K562 (cell line): Measurements from ENCODE around the gene ANKS1B. TPM values are rescaled to one million over a fixed set of nuclear protein-coding genes. Genes with fewer than 3 reads are reported as not detected.
"Not testable (repeated sequence)": the region's sequence is repeated elsewhere in the genome, so short reads cannot be mapped to it uniquely, and the experiment has no call there.

Experiments
- ATAC-seq: fragments of 200-7000 bp; cut with Tn5 transposase; 3 replicates; pipeline ENCODE4 v1.9.1; 2020; ENCODE audit warnings: moderate library complexity
- BruUV-seq: library from RNA; stranded (reverse); fragments of 400-500 nt; replicated peaks from 2 replicates; lab custom pipeline; 2021; lab: Mats Ljungman, UMichigan
- CTCF ChIA-PET: fragments of 300-600 bp; formaldehyde crosslinking; extraction: SDS; loops from one replicate; lab custom pipeline; 2021; ENCODE audit warnings: low intra/inter-chr PET ratio; lab: Yijun Ruan, JAX
- POLR2A ChIA-PET: fragments of 300-600, 350-650 bp; sonication (Branson Sonifier 250); formaldehyde crosslinking; extraction: SDS; loops from one replicate; lab custom pipeline; 2021; ENCODE audit warnings: antibody characterized with exemption, inconsistent platforms; lab: Yijun Ruan, JAX
- DNase-seq, 4 experiments: peaks; one replicate each; pipeline versions ENCODE4 v3.0.0 to v3.0.0-alpha.2; 2011 to 2018; ENCODE audit warnings: low spot score in 3 of 4, mixed read lengths in 3 of 4; ENCODE audit errors: extremely low read depth in 1 of 4
- FAIRE-seq: peaks from 2 replicates; lab custom pipeline; 2011; peaks lifted over from hg19 to GRCh38; lab: Jason Lieb, UNC
- H2AFZ ChIP-seq: 2 replicates; pipeline ENCODE4 v1.6.0; 2011; ENCODE audit warnings: low read depth, low read length, control low read depth, inconsistent platforms
- H3K27ac ChIP-seq: fragments of 200-600 bp; 3 replicates; pipeline ENCODE4 v1.8.0; 2011; ENCODE audit warnings: low read depth, mild to moderate bottlenecking, control low read depth, inconsistent platforms, low read length, moderate library complexity, mixed read lengths; ENCODE audit errors: extremely low read depth
- H3K27me3 ChIP-seq, 2 experiments: fragments of 300-600 bp in 1 of 2; 2 replicates in 1 of 2; 3 replicates in 1 of 2; pipeline versions ENCODE4 v1.6.0 to v1.8.0; 2011; ENCODE audit warnings: inconsistent platforms in 2 of 2, low read length in 2 of 2, mild to moderate bottlenecking in 1 of 2, mixed read lengths in 1 of 2, moderate library complexity in 1 of 2; ENCODE audit not compliant: control insufficient read depth in 2 of 2, insufficient read depth in 2 of 2
- H3K36me3 ChIP-seq: fragments of 300-600 bp; 3 replicates; pipeline ENCODE4 v1.8.0; 2011; ENCODE audit warnings: mild to moderate bottlenecking, low read length, inconsistent platforms; ENCODE audit not compliant: control insufficient read depth, insufficient read depth
- H3K4me1 ChIP-seq, 2 experiments: fragments of 200-600 bp in 1 of 2; replicated peaks in 1 of 2; 2 replicates in 1 of 2; 3 replicates in 1 of 2; pipeline versions ENCODE4 v1.5.1 to v1.8.0; 2011; ENCODE audit warnings: inconsistent platforms in 2 of 2, low read length in 2 of 2, mild to moderate bottlenecking in 1 of 2, mixed read lengths in 1 of 2, moderate library complexity in 1 of 2; ENCODE audit not compliant: control insufficient read depth in 2 of 2, insufficient read depth in 2 of 2
- H3K4me2 ChIP-seq: 2 replicates; pipeline ENCODE4 v1.6.1; 2011; ENCODE audit warnings: low read length, control low read depth, inconsistent platforms, mixed read lengths; ENCODE audit not compliant: insufficient read depth
- H3K4me3 ChIP-seq: fragments of 200-600 bp; sonication (generic), shearing (Covaris generic); 2 replicates; pipeline ENCODE4 v1.5.1; 2016; ENCODE audit warnings: control low read depth, inconsistent platforms
- H3K79me2 ChIP-seq: fragments of 200-600 bp; 3 replicates; pipeline ENCODE4 v1.8.0; 2011; ENCODE audit warnings: low read length, inconsistent platforms; ENCODE audit not compliant: control insufficient read depth, insufficient read depth
- H3K9ac ChIP-seq, 2 experiments: 2 replicates each; pipeline versions ENCODE4 v1.6.0 to v1.6.1; 2011; ENCODE audit warnings: low read depth in 2 of 2, low read length in 2 of 2, control low read depth in 1 of 2, inconsistent platforms in 1 of 2, mild to moderate bottlenecking in 1 of 2, mixed read lengths in 1 of 2; ENCODE audit not compliant: insufficient read depth in 1 of 2
- H3K9me1 ChIP-seq: one replicate; pipeline ENCODE4 v1.6.0; 2011; ENCODE audit warnings: inconsistent platforms, mild to moderate bottlenecking, low read length, moderate library complexity; ENCODE audit not compliant: control insufficient read depth, insufficient read depth
- H3K9me3 ChIP-seq: replicated peaks from 2 replicates; pipeline ENCODE4 v1.5.1; 2011; ENCODE audit warnings: low read depth, low read length, inconsistent platforms; ENCODE audit not compliant: control insufficient read depth, insufficient read depth
- H4K20me1 ChIP-seq: replicated peaks from 2 replicates; pipeline ENCODE4 v1.6.1; 2011; ENCODE audit warnings: low read length, inconsistent platforms, mixed read lengths; ENCODE audit not compliant: control insufficient read depth, insufficient read depth
- ARID2 ChIP-seq: fragments of 450-650 bp; IDR thresholded peaks from 2 replicates; pipeline ENCODE4 v1.6.1; 2017; ENCODE audit warnings: antibody characterized with exemption, mild to moderate bottlenecking
- BRD4 ChIP-seq: fragments of 200-600 bp; sonication (generic); IDR thresholded peaks from 2 replicates; pipeline ENCODE4 v1.6.1; 2017; ENCODE audit warnings: inconsistent platforms
- EGR1 ChIP-seq: fragments of 450-650 bp; conservative IDR thresholded peaks from 2 replicates; pipeline ENCODE4 v1.6.1; 2017; ENCODE audit warnings: mild to moderate bottlenecking
- ETV1 ChIP-seq: fragments of 450-650 bp; conservative IDR thresholded peaks from 2 replicates; pipeline ENCODE4 v1.6.1; 2016; ENCODE audit warnings: missing genetic modification characterization, control low read depth, low read depth, missing compliant biosample characterization
- MAFG ChIP-seq: fragments of 450-650 bp; conservative IDR thresholded peaks from 2 replicates; pipeline ENCODE4 v1.6.1; 2016; ENCODE audit warnings: missing genetic modification characterization, missing compliant biosample characterization
- NFYB ChIP-seq: IDR thresholded peaks from 2 replicates; pipeline ENCODE4 v1.6.1; 2011; ENCODE audit warnings: mild to moderate bottlenecking, moderate library complexity; ENCODE audit not compliant: insufficient read length; ENCODE audit errors: extremely low read depth
- NR0B1 ChIP-seq: fragments of 450-650 bp; IDR thresholded peaks from one replicate; pipeline ENCODE4 v1.6.1; 2018; ENCODE audit warnings: mild to moderate bottlenecking, moderate library complexity; ENCODE audit not compliant: partially characterized antibody
- POLR2G ChIP-seq: fragments of 200-400 bp; formaldehyde crosslinking; IDR thresholded peaks from 2 replicates; pipeline ENCODE4 v1.6.1; 2017; ENCODE audit warnings: low read depth, mild to moderate bottlenecking, antibody characterized with exemption, low read length, moderate library complexity
- PTRF ChIP-seq: fragments of 450-650 bp; IDR thresholded peaks from 2 replicates; pipeline ENCODE4 v1.6.1; 2016; ENCODE audit warnings: mild to moderate bottlenecking, missing genetic modification characterization, missing compliant biosample characterization
- RBM34 ChIP-seq: fragments of 200-400 bp; formaldehyde crosslinking; IDR thresholded peaks from 2 replicates; pipeline ENCODE4 v1.6.1; 2018; ENCODE audit warnings: low read length, borderline replicate concordance; ENCODE audit not compliant: insufficient read depth
- SMARCA4 ChIP-seq: fragments of 450-650 bp; IDR thresholded peaks from 2 replicates; pipeline ENCODE4 v1.6.1; 2016
- SREBF2 ChIP-seq: sonication (generic); formaldehyde crosslinking; IDR thresholded peaks from 2 replicates; pipeline ENCODE4 v1.4.0; 2020; ENCODE audit warnings: mild to moderate bottlenecking, missing genetic modification reagents
- TAL1 ChIP-seq: fragments of 450-650 bp; IDR thresholded peaks from 2 replicates; pipeline ENCODE4 v1.6.1; 2016; ENCODE audit warnings: mild to moderate bottlenecking
- ZNF717 ChIP-seq: fragments of 250-450 bp; sonication (Bioruptor Pico); IDR thresholded peaks from 2 replicates; pipeline ENCODE4 v1.5.0; 2021
- ZNF764 ChIP-seq: fragments of 250-450 bp; sonication (Bioruptor Pico); IDR thresholded peaks from 2 replicates; pipeline ENCODE4 v1.4.0; 2020; ENCODE audit warnings: low read depth, mild to moderate bottlenecking, moderate library complexity
- WGBS: fragments of 100-300 bp; shearing (Covaris generic); methylation state at CpG from one replicate; pipeline ENCODE4 v1.1.6; 2016; ENCODE audit warnings: low coverage, mixed read lengths; ENCODE audit not compliant: insufficient coverage; ENCODE audit errors: missing lambda C conversion rate; 5-methylcytosine and 5-hydroxymethylcytosine counted together
- in situ Hi-C: fragments of 300-500 bp; cut with MboI; formaldehyde crosslinking; loops from 4 replicates; pipeline ENCODE4 v1.15.0; 2018; ENCODE audit warnings: inconsistent platforms, mixed read lengths
- intact Hi-C: fragments of 100-400 bp; cut with micrococcal nuclease; formaldehyde crosslinking; loops from 2 replicates; pipeline ENCODE4 v1.14.2; 2022
- polyA plus RNA-seq, 8 experiments: library from polyadenylated mRNA; depleted of rRNA in 4 of 8; stranded (reverse) in 5 of 8; unstranded in 3 of 8; fragments of >200 nt; fragmentation: Nextera tagmentation in 2 of 8; fragmentation: Illumina TruSeq in 1 of 8; extraction: Ambion mirVana in 2 of 8; extraction: Trizol in 1 of 8; gene quantifications; 2 replicates each; pipeline versions ENCODE4 v1.2.1 to v1.2.3, GENCODE V29; 2011 to 2014; ENCODE audit warnings: inconsistent platforms in 1 of 8, missing spikeins in 1 of 8
- total RNA-seq, 7 experiments: library from RNA; depleted of rRNA in 6 of 7; stranded (reverse); fragments of >200 nt in 6 of 7; fragmentation: Illumina TruSeq in 2 of 7; extraction: Trizol in 2 of 7; gene quantifications; 2 replicates each; pipeline versions ENCODE4 v1.2.1 to v1.2.3, GENCODE V29; 2011 to 2021; ENCODE audit warnings: low replicate concordance in 1 of 7

Gene ANKS1B
- total and polyA plus RNA-seq, 9 of the 15 experiments (the other 6 are each of a cell fraction or from before 2014, with no cell fraction given) = 0.04 to 0.47 (median 0.28) TPM; not detected in 4

- in situ Hi-C loops, FAIRE-seq, H3K4me2 ChIP-seq, H4K20me1 ChIP-seq, H3K9ac ChIP-seq, CTCF ChIA-PET, H3K79me2 ChIP-seq, DNase-seq, H3K4me1 ChIP-seq, H3K9me1 ChIP-seq, ATAC-seq, H3K4me3 ChIP-seq, H3K27me3 ChIP-seq, H3K27ac ChIP-seq, BruUV-seq, H3K36me3 ChIP-seq, H2AFZ ChIP-seq, H3K9me3 ChIP-seq, intact Hi-C loops: not testable (repeated sequence)
- POLR2A ChIA-PET = interaction anchor here (0.6 kb wide), 1 partner anchor 748 kb away, joined by 3 read pairs; no protein-coding TSS in a partner anchor
- WGBS = 0% methylated on average over 4 of the region's 4 CpGs
These were observed 950.5 kb downstream of the ANKS1B start for GRCh38 chr12:99034201-99034600.

- no peaks in the 10 kb centered on the region for H3K9me3 ChIP-seq
- no peak for FAIRE-seq
- TF ChIP-seq ETV1 = no peak
- no peak for TF ChIP-seq NFYB
- TF ChIP-seq POLR2G = no peak
- TF ChIP-seq SMARCA4 = no peak
- TF ChIP-seq SREBF2 (CRISPR knock-in tag) = no peak
- TF ChIP-seq RBM34 = no peak
- TF ChIP-seq MAFG = no peak
- TF ChIP-seq BRD4 = no peak
- no peak for TF ChIP-seq ARID2
- no peak for TF ChIP-seq ZNF717 (CRISPR knock-in tag)
- TF ChIP-seq TAL1 = no peak
- no peak for TF ChIP-seq PTRF (tag)
- TF ChIP-seq EGR1 = no peak
- TF ChIP-seq ZNF764 (CRISPR knock-in tag) = no peak
- no peak for TF ChIP-seq NR0B1
- TF ChIP-seq, all 486 proteins: peak for 0
- in situ Hi-C loops (no loop called here), intact Hi-C loops (no loop called here)
- H2AFZ ChIP-seq = no peak overlapping the region
- no peaks in the 10 kb centered on the region for H3K36me3 ChIP-seq
- no peak for ATAC-seq
- no peak overlapping the region for H3K4me2 ChIP-seq
- H3K27ac ChIP-seq = no peak overlapping the region
- no peaks in the 10 kb centered on the region for H4K20me1 ChIP-seq
- H3K9ac ChIP-seq = no peak overlapping the region
- no peaks in the 10 kb centered on the region for H3K79me2 ChIP-seq
- no peaks in the 10 kb centered on the region for H3K27me3 ChIP-seq
- POLR2A ChIA-PET = no interaction called here
- 2% methylated on average over 5 of the region's 5 CpGs for WGBS
- CTCF ChIA-PET = no interaction called here
- no peaks in the 10 kb centered on the region for H3K4me1 ChIP-seq
- no peaks in the 10 kb centered on the region for H3K9me1 ChIP-seq
- H3K4me3 ChIP-seq = no peak overlapping the region
- BruUV-seq = no TSS peak
- no peak for DNase-seq
These were observed 955.0 kb downstream of the ANKS1B start for GRCh38 chr12:99029511-99030271.
